Large intestine (tissue), 12 donors: ENCODE measurements around the gene TMEM37. TPM values are rescaled to one million over a fixed set of nuclear protein-coding genes. Genes with fewer than 3 reads are reported as not detected.

Experiments used
- DNase-seq, 2 donors: peaks; one replicate each; pipeline versions ENCODE4 v3.0.0 to v3.0.0-alpha.2; 2013
- H3K27ac ChIP-seq: one replicate; pipeline ENCODE4 v1.5.1; 2013; ENCODE audit warnings: low read length
- H3K27me3 ChIP-seq: 2 replicates; pipeline ENCODE4 v1.6.1; 2013; ENCODE audit warnings: low read length; ENCODE audit not compliant: control insufficient read depth, insufficient read depth
- H3K36me3 ChIP-seq: 2 replicates; pipeline ENCODE4 v1.6.1; 2013; ENCODE audit warnings: low read length; ENCODE audit not compliant: control insufficient read depth, insufficient read depth
- H3K4me1 ChIP-seq: one replicate; pipeline ENCODE4 v1.6.1; 2013; ENCODE audit warnings: low read length; ENCODE audit not compliant: control insufficient read depth, insufficient read depth
- H3K4me3 ChIP-seq: one replicate; pipeline ENCODE4 v1.5.1; 2013; ENCODE audit warnings: low read length
- H3K9me3 ChIP-seq: one replicate; pipeline ENCODE4 v1.6.1; 2013; ENCODE audit warnings: mild to moderate bottlenecking, low read depth, low read length, moderate library complexity; ENCODE audit not compliant: control insufficient read depth
- WGBS: methylation state at CpG from one replicate; pipeline ENCODE4 v1.1.5; 2013; ENCODE audit warnings: low lambda C conversion rate; ENCODE audit not compliant: insufficient coverage; 5-methylcytosine and 5-hydroxymethylcytosine counted together
- long read RNA-seq, 11 donors: transcript quantifications; one replicate each; lab custom pipeline, GENCODE V29; 2026
- polyA plus RNA-seq: library from polyadenylated mRNA; unstranded; fragments of 120-200 nt; gene quantifications from one replicate; pipeline ENCODE4 v1.2.1, GENCODE V29; 2013

Gene TMEM37, protein sequence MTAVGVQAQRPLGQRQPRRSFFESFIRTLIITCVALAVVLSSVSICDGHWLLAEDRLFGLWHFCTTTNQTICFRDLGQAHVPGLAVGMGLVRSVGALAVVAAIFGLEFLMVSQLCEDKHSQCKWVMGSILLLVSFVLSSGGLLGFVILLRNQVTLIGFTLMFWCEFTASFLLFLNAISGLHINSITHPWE
- 70.7 TPM for polyA plus RNA-seq
- long read RNA-seq, donor 1, transcript TMEM37-201 (2 exons, 1,688 nt), result major isoform, 33 of 34 reads
- long read RNA-seq, donor 1, partial matches to known transcripts, result 0 of 34 reads
- long read RNA-seq, donor 1, other reads (novel, unspliced or antisense), result 0 of 34 reads
- long read RNA-seq, donor 2, transcript TMEM37-201 (2 exons, 1,688 nt), result major isoform, 84 of 152 reads
- long read RNA-seq, donor 2, partial matches to known transcripts, result 34 of 152 reads
- long read RNA-seq, donor 2, other reads (novel, unspliced or antisense), result 34 of 152 reads
- long read RNA-seq, donor 3, result 0 reads
- long read RNA-seq, donor 4, transcript TMEM37-201 (2 exons, 1,688 nt), result major isoform, 10 of 10 reads
- long read RNA-seq, donor 4, partial matches to known transcripts, result 0 of 10 reads
- long read RNA-seq, donor 4, other reads (novel, unspliced or antisense), result 0 of 10 reads
- long read RNA-seq, donor 5, transcript TMEM37-201 (2 exons, 1,688 nt), result major isoform, 12 of 12 reads
- long read RNA-seq, donor 5, partial matches to known transcripts, result 0 of 12 reads
- long read RNA-seq, donor 5, other reads (novel, unspliced or antisense), result 0 of 12 reads
- long read RNA-seq, donor 6, transcript TMEM37-201 (2 exons, 1,688 nt), result major isoform, 48 of 50 reads
- long read RNA-seq, donor 6, partial matches to known transcripts, result 0 of 50 reads
- long read RNA-seq, donor 6, other reads (novel, unspliced or antisense), result 0 of 50 reads
- long read RNA-seq, donor 7, transcript TMEM37-201 (2 exons, 1,688 nt), result major isoform, 13 of 13 reads
- long read RNA-seq, donor 7, partial matches to known transcripts, result 0 of 13 reads
- long read RNA-seq, donor 7, other reads (novel, unspliced or antisense), result 0 of 13 reads
- long read RNA-seq, donor 8, transcript TMEM37-201 (2 exons, 1,688 nt), result major isoform, 80 of 80 reads
- long read RNA-seq, donor 8, partial matches to known transcripts, result 0 of 80 reads
- long read RNA-seq, donor 8, other reads (novel, unspliced or antisense), result 0 of 80 reads
- long read RNA-seq, donor 9, transcript TMEM37-201 (2 exons, 1,688 nt), result major isoform, 65 of 82 reads
- long read RNA-seq, donor 9, partial matches to known transcripts, result 16 of 82 reads
- long read RNA-seq, donor 9, other reads (novel, unspliced or antisense), result 0 of 82 reads
- long read RNA-seq, donor 10, transcript TMEM37-201 (2 exons, 1,688 nt), result major isoform, 61 of 155 reads
- long read RNA-seq, donor 10, partial matches to known transcripts, result 91 of 155 reads
- long read RNA-seq, donor 10, other reads (novel, unspliced or antisense), result 0 of 155 reads
- long read RNA-seq, donor 11, transcript TMEM37-201 (2 exons, 1,688 nt), result major isoform, 35 of 67 reads
- long read RNA-seq, donor 11, partial matches to known transcripts, result 26 of 67 reads
- long read RNA-seq, donor 11, other reads (novel, unspliced or antisense), result 6 of 67 reads

GRCh38 chr2:119431155-119431975 lies at the start of gene TMEM37:
Gene TMEM37, plus strand, starts transcription at chr2:119431854. Its CDS starts 50 bp downstream, at chr2:119431904.
- no CpG with 5 or more reads among the region's 72 CpGs for WGBS
- Histone ChIP-seq H3K27me3 (no peaks in the 10 kb centered on the region), H3K9me3 (no peaks in the 10 kb centered on the region), H3K4me3 (peak within 1 kb of the TSS; percentile 87), H3K27ac (peak within 1 kb of the TSS; percentile 92), H3K36me3 (peaks cover 11% of the 10 kb centered on the region), H3K4me1 (peaks cover 80% of the 10 kb centered on the region)
- DNase-seq, result peak; percentile 84 to 93

GRCh38 chr2:119383410-119384140 lies 48.1 kb upstream of the TMEM37 start:
- no CpG with 5 or more reads among the region's 6 CpGs for WGBS

GRCh38 chr2:119384971-119385370 lies 46.7 kb upstream of the TMEM37 start:
- no CpG with 5 or more reads among the region's 4 CpGs for WGBS

More at GRCh38 chr2:119383410-119384140, 48.1 kb upstream of the TMEM37 start:
- no peaks in the 10 kb centered on the region for H3K9me3 ChIP-seq
- H3K36me3 ChIP-seq, result no peaks in the 10 kb centered on the region
- H3K4me3 ChIP-seq, result no peak overlapping the region
- H3K4me1 ChIP-seq, result peaks cover 15% of the 10 kb centered on the region
- H3K27ac ChIP-seq, result no peak overlapping the region
- H3K27me3 ChIP-seq, result no peaks in the 10 kb centered on the region
- DNase-seq, result no peak

GRCh38 chr2:119385466-119385865 lies 46.2 kb upstream of the TMEM37 start:
- Histone ChIP-seq H3K4me3 (no peak overlapping the region), H3K36me3 (no peaks in the 10 kb centered on the region), H3K4me1 (peaks cover 22% of the 10 kb centered on the region), H3K9me3 (no peaks in the 10 kb centered on the region), H3K27ac (no peak overlapping the region), H3K27me3 (no peaks in the 10 kb centered on the region)
- peak in 1 of 2 donors; percentile 46 for DNase-seq
- no CpG with 5 or more reads among the region's 3 CpGs for WGBS

More at GRCh38 chr2:119384971-119385370, 46.7 kb upstream of the TMEM37 start:
- no peaks in the 10 kb centered on the region for H3K9me3 ChIP-seq
- no peaks in the 10 kb centered on the region for H3K36me3 ChIP-seq
- no peak overlapping the region for H3K4me3 ChIP-seq
- no peak for DNase-seq
- H3K27ac ChIP-seq, result no peak overlapping the region
- H3K27me3 ChIP-seq, result no peaks in the 10 kb centered on the region
- H3K4me1 ChIP-seq, result peaks cover 22% of the 10 kb centered on the region

DNA sequence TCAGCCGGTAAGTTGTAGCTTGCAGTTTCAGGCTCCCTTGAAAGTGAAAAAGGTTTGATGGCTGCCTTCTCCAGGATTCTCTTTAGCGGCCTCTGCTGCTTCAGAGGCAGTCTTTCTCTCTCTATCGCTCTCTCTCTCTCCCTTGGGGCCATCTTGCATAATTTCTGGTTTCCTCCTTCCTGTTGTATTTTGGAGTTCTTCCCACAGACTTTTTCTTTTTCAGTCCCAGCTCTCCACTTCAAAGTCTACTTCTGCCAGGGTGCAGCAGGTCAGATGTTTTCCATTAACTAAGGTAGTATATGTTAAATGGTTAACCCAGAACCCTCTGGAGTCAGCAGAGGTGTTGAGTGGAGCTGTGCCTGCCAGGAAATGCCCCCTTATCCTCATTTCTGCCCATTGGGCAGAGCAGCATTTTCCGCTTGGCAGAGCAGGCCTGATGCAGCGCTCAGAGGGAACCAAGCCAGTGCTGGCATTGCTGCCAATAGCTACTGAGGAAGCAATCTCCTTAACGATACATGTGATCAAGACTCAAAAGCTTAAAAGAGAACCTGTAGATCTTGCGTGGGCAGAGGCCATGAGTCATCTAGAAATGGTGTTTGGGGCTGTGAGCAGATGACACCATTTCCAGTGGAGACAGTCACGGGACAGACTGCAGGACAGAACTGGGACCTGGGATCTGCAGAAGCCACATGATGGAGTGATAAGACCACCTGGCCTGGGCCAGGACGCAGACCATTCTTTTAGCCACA lies 44.1 kb upstream of the TMEM37 start:
- WGBS, result 40% methylated on average over 2 of the region's 9 CpGs
- no peaks in the 10 kb centered on the region for H3K27me3 ChIP-seq
- no peaks in the 10 kb centered on the region for H3K9me3 ChIP-seq
- peaks cover 22% of the 10 kb centered on the region for H3K4me1 ChIP-seq
- no peak overlapping the region for H3K4me3 ChIP-seq
- no peaks in the 10 kb centered on the region for H3K36me3 ChIP-seq
- peak; percentile 60 to 88 for DNase-seq
- H3K27ac ChIP-seq, result peak overlapping the region; percentile 82

GRCh38 chr2:119389615-119390306 lies 41.9 kb upstream of the TMEM37 start:
- no peaks in the 10 kb centered on the region for H3K27me3 ChIP-seq
- no peaks in the 10 kb centered on the region for H3K36me3 ChIP-seq
- H3K27ac ChIP-seq, result no peak overlapping the region
- peaks cover 22% of the 10 kb centered on the region for H3K4me1 ChIP-seq
- no peaks in the 10 kb centered on the region for H3K9me3 ChIP-seq
- WGBS, result 46% methylated on average over 2 of the region's 5 CpGs
- no peak overlapping the region for H3K4me3 ChIP-seq
- peak in 1 of 2 donors; percentile 49 for DNase-seq

- Histone ChIP-seq H3K4me1 (peaks cover 7% of the 10 kb centered on the region), H3K27ac (no peak overlapping the region)
- WGBS, result 83% methylated on average over 1 of the region's 3 CpGs
Measured at GRCh38 chr2:119393971-119394748, 37.5 kb upstream of the TMEM37 start.

More at GRCh38 chr2:119393971-119394748, 37.5 kb upstream of the TMEM37 start:
- H3K36me3 ChIP-seq, result no peaks in the 10 kb centered on the region
- no peaks in the 10 kb centered on the region for H3K27me3 ChIP-seq
- no peaks in the 10 kb centered on the region for H3K9me3 ChIP-seq
- no peak overlapping the region for H3K4me3 ChIP-seq
- DNase-seq, result no peak
